Type B pancreatic cell (in vitro differentiated cells): Measurements from ENCODE around the gene KLHL29. TPM values are rescaled to one million over a fixed set of nuclear protein-coding genes. Genes with fewer than 3 reads are reported as not detected.

Source experiments
- DNase-seq: peaks from one replicate; pipeline ENCODE4 v3.0.0; 2021; ENCODE audit warnings: mixed read lengths; ENCODE audit not compliant: unreplicated experiment; ENCODE audit errors: extremely low spot score
- H3K27ac Mint-ChIP-seq: 2 replicates; pipeline ENCODE4 v1.8.0; 2021; ENCODE audit warnings: mild to moderate bottlenecking, mixed read lengths
- H3K27me3 Mint-ChIP-seq: 2 replicates; pipeline ENCODE4 v1.8.0; 2021; ENCODE audit warnings: mixed read lengths
- H3K36me3 Mint-ChIP-seq: 2 replicates; pipeline ENCODE4 v1.8.0; 2021; ENCODE audit warnings: mixed read lengths
- H3K4me1 Mint-ChIP-seq: one replicate; pipeline ENCODE4 v1.8.0; 2021; ENCODE audit warnings: mixed read lengths; ENCODE audit not compliant: unreplicated experiment
- H3K4me3 Mint-ChIP-seq: 2 replicates; pipeline ENCODE4 v1.8.0; 2021; ENCODE audit warnings: mild to moderate bottlenecking, mixed read lengths
- H3K9me3 Mint-ChIP-seq: 2 replicates; pipeline ENCODE4 v1.8.0; 2021; ENCODE audit warnings: mixed read lengths
- total RNA-seq: library from RNA; stranded (reverse); gene quantifications from 2 replicates; pipeline ENCODE4 v1.2.1, GENCODE V29; 2021; ENCODE audit warnings: low replicate concordance
- TF ChIP-seq, protein P1 (sequence below): fragments of 200-600 bp; sonication (generic); conservative IDR thresholded peaks from 2 replicates; pipeline ENCODE4 v1.5.0; 2021; ENCODE audit warnings: antibody characterized with exemption, mild to moderate bottlenecking

KLHL29 gene
- total RNA-seq, 1 donor from 2014 or later, result 24.1 TPM

GRCh38 chr2:23605236-23605635, 220.3 kb downstream of the KLHL29 start:
- TF ChIP-seq, protein P1, sequence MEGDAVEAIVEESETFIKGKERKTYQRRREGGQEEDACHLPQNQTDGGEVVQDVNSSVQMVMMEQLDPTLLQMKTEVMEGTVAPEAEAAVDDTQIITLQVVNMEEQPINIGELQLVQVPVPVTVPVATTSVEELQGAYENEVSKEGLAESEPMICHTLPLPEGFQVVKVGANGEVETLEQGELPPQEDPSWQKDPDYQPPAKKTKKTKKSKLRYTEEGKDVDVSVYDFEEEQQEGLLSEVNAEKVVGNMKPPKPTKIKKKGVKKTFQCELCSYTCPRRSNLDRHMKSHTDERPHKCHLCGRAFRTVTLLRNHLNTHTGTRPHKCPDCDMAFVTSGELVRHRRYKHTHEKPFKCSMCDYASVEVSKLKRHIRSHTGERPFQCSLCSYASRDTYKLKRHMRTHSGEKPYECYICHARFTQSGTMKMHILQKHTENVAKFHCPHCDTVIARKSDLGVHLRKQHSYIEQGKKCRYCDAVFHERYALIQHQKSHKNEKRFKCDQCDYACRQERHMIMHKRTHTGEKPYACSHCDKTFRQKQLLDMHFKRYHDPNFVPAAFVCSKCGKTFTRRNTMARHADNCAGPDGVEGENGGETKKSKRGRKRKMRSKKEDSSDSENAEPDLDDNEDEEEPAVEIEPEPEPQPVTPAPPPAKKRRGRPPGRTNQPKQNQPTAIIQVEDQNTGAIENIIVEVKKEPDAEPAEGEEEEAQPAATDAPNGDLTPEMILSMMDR, result no peak
- peaks cover 1% of the 10 kb centered on the region for H3K9me3 Mint-ChIP-seq
- peaks cover 6% of the 10 kb centered on the region for H3K36me3 Mint-ChIP-seq
- DNase-seq, result no peak
- H3K27ac Mint-ChIP-seq, result no peak overlapping the region
- H3K4me3 Mint-ChIP-seq, result no peak overlapping the region
- no peaks in the 10 kb centered on the region for H3K27me3 Mint-ChIP-seq
- H3K4me1 Mint-ChIP-seq, result peaks cover 5% of the 10 kb centered on the region

GRCh38 chr2:23606196-23606595, 221.2 kb downstream of the KLHL29 start:
- TF ChIP-seq, protein P1, result no peak
- peaks cover 5% of the 10 kb centered on the region for H3K9me3 Mint-ChIP-seq
- peaks cover 5% of the 10 kb centered on the region for H3K4me1 Mint-ChIP-seq
- no peak for DNase-seq
- no peaks in the 10 kb centered on the region for H3K27me3 Mint-ChIP-seq
- peaks cover 6% of the 10 kb centered on the region for H3K36me3 Mint-ChIP-seq
- no peak overlapping the region for H3K27ac Mint-ChIP-seq
- H3K4me3 Mint-ChIP-seq, result no peak overlapping the region

- no peak overlapping the region for H3K27ac Mint-ChIP-seq
- H3K4me3 Mint-ChIP-seq, result no peak overlapping the region
- H3K9me3 Mint-ChIP-seq, result peaks cover 5% of the 10 kb centered on the region
- H3K4me1 Mint-ChIP-seq, result peaks cover 4% of the 10 kb centered on the region
- H3K27me3 Mint-ChIP-seq, result no peaks in the 10 kb centered on the region
- DNase-seq, result no peak
- peaks cover 6% of the 10 kb centered on the region for H3K36me3 Mint-ChIP-seq
- TF ChIP-seq, protein P1, result no peak
Observed at GRCh38 chr2:23606968-23607367, 222.0 kb downstream of the KLHL29 start.

DNA sequence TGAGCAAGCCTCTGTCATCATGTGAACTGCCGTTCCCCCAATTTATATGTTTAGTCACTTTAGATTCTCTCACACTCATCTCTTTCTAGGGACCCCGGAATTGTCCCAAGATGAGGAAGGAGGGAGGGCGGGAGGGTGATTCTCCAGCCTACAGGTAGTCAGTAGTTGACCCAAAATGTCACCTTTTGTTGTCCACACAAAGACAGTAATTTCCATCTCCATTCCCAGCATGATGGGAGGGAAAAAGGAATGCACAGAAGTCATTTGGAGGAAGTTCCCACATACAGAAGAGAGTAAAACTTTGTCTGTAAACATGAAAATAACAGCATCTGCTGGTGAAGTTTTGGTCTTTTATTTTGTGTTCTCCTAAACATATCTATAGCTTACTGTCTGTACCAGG, 222.9 kb downstream of the KLHL29 start:
- Mint-ChIP-seq H3K27ac (no peak overlapping the region), H3K4me1 (no peaks in the 10 kb centered on the region), H3K4me3 (no peak overlapping the region), H3K36me3 (peaks cover 6% of the 10 kb centered on the region), H3K9me3 (peaks cover 5% of the 10 kb centered on the region), H3K27me3 (no peaks in the 10 kb centered on the region)
- DNase-seq, result no peak
- TF ChIP-seq, protein P1, result no peak

DNA sequence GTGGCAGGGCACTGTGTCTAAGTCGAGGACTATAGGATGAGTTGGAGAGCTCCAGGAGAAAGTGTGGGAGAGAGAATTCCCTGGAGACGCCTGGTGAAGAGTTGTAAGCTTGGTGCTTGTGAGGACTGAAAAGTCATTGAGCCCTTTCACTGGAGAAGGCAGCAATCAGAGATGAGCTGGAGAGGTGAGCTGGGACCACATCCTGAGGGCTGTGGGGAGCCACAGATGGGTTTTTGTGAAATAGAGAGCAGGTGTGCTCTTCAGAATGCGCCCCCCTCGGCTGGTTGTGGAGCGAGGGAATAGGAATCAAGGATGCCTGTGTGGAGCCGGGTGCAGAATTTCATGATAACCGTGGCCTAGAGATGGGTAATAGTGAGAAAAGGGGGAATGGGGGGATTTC, 224.3 kb downstream of the KLHL29 start:
- Mint-ChIP-seq H3K9me3 (peaks cover 5% of the 10 kb centered on the region), H3K27me3 (no peaks in the 10 kb centered on the region), H3K4me1 (peaks cover 5% of the 10 kb centered on the region), H3K4me3 (no peak overlapping the region), H3K36me3 (peaks cover 6% of the 10 kb centered on the region), H3K27ac (no peak overlapping the region)
- TF ChIP-seq, protein P1, result no peak
- DNase-seq, result no peak

DNA sequence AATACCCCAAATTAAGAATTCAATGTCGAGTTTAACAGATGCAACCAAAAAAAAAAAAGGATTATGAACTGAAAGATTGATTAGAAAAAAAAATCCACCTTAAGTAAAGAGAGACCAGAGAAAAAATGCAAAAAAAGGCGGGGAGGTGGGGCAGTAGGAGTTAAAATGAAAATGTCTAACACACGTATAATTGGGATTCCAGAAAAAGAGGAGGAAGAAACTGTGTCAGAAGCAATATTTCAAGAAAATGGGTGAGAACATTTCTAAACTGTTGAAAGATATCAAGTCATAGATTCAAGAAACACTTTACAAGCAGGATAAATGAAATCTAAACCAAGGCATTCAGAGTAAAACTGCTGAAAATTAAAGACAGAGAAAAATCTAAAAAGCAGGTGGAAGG, 226.9 kb downstream of the KLHL29 start:
- H3K36me3 Mint-ChIP-seq, result peaks cover 4% of the 10 kb centered on the region
- H3K9me3 Mint-ChIP-seq, result peaks cover 5% of the 10 kb centered on the region
- H3K27me3 Mint-ChIP-seq, result no peaks in the 10 kb centered on the region
- TF ChIP-seq, protein P1, result no peak
- DNase-seq, result no peak
- H3K4me3 Mint-ChIP-seq, result no peak overlapping the region
- H3K4me1 Mint-ChIP-seq, result peaks cover 23% of the 10 kb centered on the region
- H3K27ac Mint-ChIP-seq, result no peak overlapping the region
